Sigmoid colon (tissue), 7 donors: ENCODE results near the gene ZFAND3. TPM values are rescaled to one million over a fixed set of nuclear protein-coding genes. Genes with fewer than 3 reads are reported as not detected.

Source experiments
- DNase-seq: peaks from one replicate; pipeline ENCODE4 v3.0.0-alpha.2; 2019
- H3K27ac ChIP-seq, 4 donors: fragments of 200-600 bp; sonication (generic); one replicate each; pipeline ENCODE4 v1.5.1; 2016 to 2019; ENCODE audit warnings: mild to moderate bottlenecking in 1 of 4
- H3K27me3 ChIP-seq, 3 donors: fragments of 200-600 bp; sonication (generic); one replicate each; pipeline ENCODE4 v1.5.1; 2019; ENCODE audit warnings: mild to moderate bottlenecking in 1 of 3
- H3K36me3 ChIP-seq, 4 donors: fragments of 200-600 bp; sonication (generic); one replicate each; pipeline ENCODE4 v1.5.1; 2016 to 2019
- H3K4me1 ChIP-seq, 4 donors: fragments of 200-600 bp; sonication (generic); one replicate each; pipeline ENCODE4 v1.5.1; 2017 to 2019
- H3K4me3 ChIP-seq, 4 donors: fragments of 200-600 bp; sonication (generic); one replicate each; pipeline ENCODE4 v1.5.1; 2017 to 2019; ENCODE audit warnings: mild to moderate bottlenecking in 2 of 4, moderate library complexity in 1 of 4
- H3K9me3 ChIP-seq, 4 donors: fragments of 200-600 bp in 3 of 4; sonication (generic) in 3 of 4; one replicate each; pipeline versions ENCODE4 v1.5.1 to v1.6.1; 2013 to 2019
- EP300 ChIP-seq, 4 donors: sonication (generic); formaldehyde crosslinking; IDR thresholded peaks; one replicate each; pipeline ENCODE4 v1.6.1; 2017; ENCODE audit warnings: antibody characterized with exemption in 4 of 4
- POLR2A ChIP-seq, 2 donors: fragments of 450-650 bp; IDR thresholded peaks; one replicate each; pipeline ENCODE4 v1.6.1; 2016; ENCODE audit warnings: antibody characterized with exemption in 2 of 2, mild to moderate bottlenecking in 2 of 2, moderate library complexity in 2 of 2
- POLR2AphosphoS5 ChIP-seq, 4 donors: sonication (generic); formaldehyde crosslinking; IDR thresholded peaks; one replicate each; pipeline ENCODE4 v1.6.1; 2017; ENCODE audit warnings: antibody characterized with exemption in 4 of 4
- WGBS, 2 donors: extraction: QIAGEN DNeasy Blood & Tissue Kit; methylation state at CpG; one replicate each; pipeline ENCODE4 v1.1.7; 2013; 5-methylcytosine and 5-hydroxymethylcytosine counted together
- intact Hi-C: fragments of 100-400 bp; cut with DNase I; formaldehyde crosslinking; loops from one replicate; pipeline ENCODE4 v1.15.1; 2023
- polyA plus RNA-seq, 3 donors: library from polyadenylated mRNA; stranded (reverse); fragments of 200-250 nt; gene quantifications; one replicate each; pipeline ENCODE4 v1.2.3, GENCODE V29; 2013
- total RNA-seq, 4 donors: library from RNA; depleted of rRNA; stranded (reverse); fragments of >200 nt; gene quantifications; one replicate each; pipeline ENCODE4 v1.1.0, GENCODE V29; 2016
- TF ChIP-seq, protein P1 (sequence below), 4 experiments: fragments of 450-650 bp in 3 of 4; fragments of 200-600 bp in 1 of 4; IDR thresholded peaks; one replicate each; pipeline ENCODE4 v1.5.1; 2016 to 2019; ENCODE audit warnings: antibody characterized with exemption in 4 of 4, mild to moderate bottlenecking in 3 of 4, moderate library complexity in 2 of 4
- donor health status: healthy with polysubstance abuse.
- donor health status: Bipolar disorder and iron deficiency.
- donor health status: healthy.

Gene ZFAND3
- total and polyA plus RNA-seq, 7 donors, result 32.4 to 54.8 (median 39.0) TPM

GRCh38 chr6:38164671-38165108, 345.2 kb downstream of the ZFAND3 start:
- H3K4me1 ChIP-seq, result peaks cover 0 to 3% (median 0%) of the 10 kb centered on the region in 4 donors
- intact Hi-C loops, result no loop called here
- no peak overlapping the region for H3K27ac ChIP-seq
- peak; percentile 52 for DNase-seq
- TF ChIP-seq, protein P1, sequence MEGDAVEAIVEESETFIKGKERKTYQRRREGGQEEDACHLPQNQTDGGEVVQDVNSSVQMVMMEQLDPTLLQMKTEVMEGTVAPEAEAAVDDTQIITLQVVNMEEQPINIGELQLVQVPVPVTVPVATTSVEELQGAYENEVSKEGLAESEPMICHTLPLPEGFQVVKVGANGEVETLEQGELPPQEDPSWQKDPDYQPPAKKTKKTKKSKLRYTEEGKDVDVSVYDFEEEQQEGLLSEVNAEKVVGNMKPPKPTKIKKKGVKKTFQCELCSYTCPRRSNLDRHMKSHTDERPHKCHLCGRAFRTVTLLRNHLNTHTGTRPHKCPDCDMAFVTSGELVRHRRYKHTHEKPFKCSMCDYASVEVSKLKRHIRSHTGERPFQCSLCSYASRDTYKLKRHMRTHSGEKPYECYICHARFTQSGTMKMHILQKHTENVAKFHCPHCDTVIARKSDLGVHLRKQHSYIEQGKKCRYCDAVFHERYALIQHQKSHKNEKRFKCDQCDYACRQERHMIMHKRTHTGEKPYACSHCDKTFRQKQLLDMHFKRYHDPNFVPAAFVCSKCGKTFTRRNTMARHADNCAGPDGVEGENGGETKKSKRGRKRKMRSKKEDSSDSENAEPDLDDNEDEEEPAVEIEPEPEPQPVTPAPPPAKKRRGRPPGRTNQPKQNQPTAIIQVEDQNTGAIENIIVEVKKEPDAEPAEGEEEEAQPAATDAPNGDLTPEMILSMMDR (IDR thresholded peaks at IDR 0.05), result no peak
- TF ChIP-seq EP300 (IDR thresholded peaks at IDR 0.05), result no peak
- no peaks in the 10 kb centered on the region for H3K36me3 ChIP-seq
- 95 to 96% methylated on average over 14 of the region's 14 CpGs for WGBS, 2 donors
- H3K9me3 ChIP-seq, result no peaks in the 10 kb centered on the region
- H3K27me3 ChIP-seq, result no peaks in the 10 kb centered on the region
- no peak overlapping the region for H3K4me3 ChIP-seq

GRCh38 chr6:38166411-38167240, 347.1 kb downstream of the ZFAND3 start:
- DNase-seq, result peak; percentile 46
- Histone ChIP-seq H3K27me3 (no peaks in the 10 kb centered on the region), H3K9me3 (no peaks in the 10 kb centered on the region), H3K36me3 (no peaks in the 10 kb centered on the region), H3K4me3 (no peak overlapping the region), H3K27ac (no peak overlapping the region), H3K4me1 (peaks cover 0 to 15% (median 0%) of the 10 kb centered on the region in 4 donors)
- 83 to 88% methylated on average over 32 of the region's 32 CpGs for WGBS, 2 donors
- intact Hi-C loops, result no loop called here
- TF ChIP-seq POLR2A (IDR thresholded peaks at IDR 0.05) (no peak), POLR2AphosphoS5 (IDR thresholded peaks at IDR 0.05) (no peak)
- TF ChIP-seq, protein P1 (IDR thresholded peaks at IDR 0.05), result no peak

DNA sequence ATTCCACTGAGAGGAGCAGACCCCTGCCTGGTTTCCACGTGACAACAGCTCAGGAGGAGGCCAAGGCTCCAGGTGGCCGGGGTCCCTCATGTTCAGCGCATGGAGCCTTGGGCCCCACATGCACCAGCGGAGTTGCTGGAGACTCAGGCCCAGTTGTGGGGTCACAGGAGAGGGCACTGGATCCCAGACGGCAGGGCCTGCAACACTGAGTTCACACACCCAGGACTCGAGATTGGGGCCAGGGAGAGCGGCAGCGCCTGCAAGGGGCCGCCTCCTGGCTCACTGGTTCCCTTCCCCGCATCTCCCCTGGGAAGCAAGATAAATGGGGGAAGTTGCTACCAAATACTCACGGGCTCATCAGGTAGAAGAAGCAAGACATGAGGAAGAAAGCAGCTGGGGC, 348.1 kb downstream of the ZFAND3 start:
- Histone ChIP-seq H3K4me1 (peaks cover 0 to 15% (median 0%) of the 10 kb centered on the region in 4 donors), H3K36me3 (no peaks in the 10 kb centered on the region), H3K27ac (no peak overlapping the region), H3K9me3 (no peaks in the 10 kb centered on the region), H3K27me3 (no peaks in the 10 kb centered on the region), H3K4me3 (no peak overlapping the region)
- 94 to 95% methylated on average over 11 of the region's 11 CpGs for WGBS, 2 donors
- intact Hi-C loops, result no loop called here
- TF ChIP-seq POLR2AphosphoS5 (IDR thresholded peaks at IDR 0.05) (no peak), EP300 (IDR thresholded peaks at IDR 0.05) (no peak), POLR2A (IDR thresholded peaks at IDR 0.05) (no peak)
- TF ChIP-seq, protein P1 (IDR thresholded peaks at IDR 0.05), result no peak
- DNase-seq, result peak; percentile 55

DNA sequence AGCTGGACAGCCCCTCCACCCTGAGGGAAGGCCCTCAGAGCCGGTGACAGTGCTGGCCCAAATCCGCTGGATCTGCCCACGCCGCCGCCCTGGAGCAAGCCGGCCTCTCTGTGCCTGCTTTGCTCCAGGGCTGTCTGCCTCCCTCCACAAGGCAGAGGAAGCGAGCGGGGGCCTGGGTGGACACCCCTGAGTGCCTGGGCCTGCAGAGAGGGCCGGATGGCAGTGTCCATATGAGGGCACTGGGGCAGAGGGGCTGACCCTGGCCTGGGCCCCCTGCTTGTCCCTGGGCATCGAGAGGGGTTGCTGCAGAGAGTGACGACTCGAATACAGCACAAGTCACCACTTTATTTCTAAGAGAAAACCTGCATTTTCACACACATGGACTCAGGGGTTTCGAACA, 348.6 kb downstream of the ZFAND3 start:
- DNase-seq, result no peak
- H3K27ac ChIP-seq, result no peak overlapping the region
- H3K9me3 ChIP-seq, result no peaks in the 10 kb centered on the region
- intact Hi-C loops, result no loop called here
- H3K27me3 ChIP-seq, result no peaks in the 10 kb centered on the region
- peaks cover 0 to 15% (median 0%) of the 10 kb centered on the region in 4 donors for H3K4me1 ChIP-seq
- H3K36me3 ChIP-seq, result no peaks in the 10 kb centered on the region
- no peak overlapping the region for H3K4me3 ChIP-seq
- TF ChIP-seq POLR2AphosphoS5 (IDR thresholded peaks at IDR 0.05), result no peak
- no peak for TF ChIP-seq EP300 (IDR thresholded peaks at IDR 0.05)
- TF ChIP-seq, protein P1 (IDR thresholded peaks at IDR 0.05), result no peak
- TF ChIP-seq POLR2A (IDR thresholded peaks at IDR 0.05), result no peak
- WGBS, 2 donors, result 91 to 96% methylated on average over 13 of the region's 13 CpGs
